Motor neuron (in vitro differentiated cells): ENCODE data around the gene LTBP2. TPM values are rescaled to one million over a fixed set of nuclear protein-coding genes. Genes with fewer than 3 reads are reported as not detected.
A peak's percentile ranks its signal among the peaks of the same experiment; 100 is the strongest.

Source experiments
- ATAC-seq, 8 experiments: fragments of 200-7000 bp; cut with Tn5 transposase; replicated peaks in 6 of 8; 2 replicates each; pipeline ENCODE4 v1.8.0; 2021; ENCODE audit warnings: mild to moderate bottlenecking in 8 of 8, moderate library complexity in 8 of 8
- H3K27ac ChIP-seq, 2 donors: fragments of 250-450 bp; sonication (Bioruptor Pico); 2 replicates each; pipeline ENCODE4 v1.9.0; 2021; ENCODE audit warnings: antibody characterized with exemption in 2 of 2, mild to moderate bottlenecking in 2 of 2, moderate library complexity in 1 of 2
- H3K4me1 ChIP-seq, 2 donors: fragments of 250-450 bp; sonication (Bioruptor Pico); replicated peaks in 1 of 2; 2 replicates each; pipeline ENCODE4 v1.6.1; 2021; ENCODE audit warnings: antibody characterized with exemption in 2 of 2, mild to moderate bottlenecking in 2 of 2, moderate library complexity in 1 of 2
- H3K4me3 ChIP-seq, 5 donors: fragments of 250-450 bp; sonication (Bioruptor Pico); 2 replicates each; pipeline ENCODE4 v1.9.0; 2021; ENCODE audit warnings: antibody characterized with exemption in 5 of 5, mild to moderate bottlenecking in 5 of 5, moderate library complexity in 4 of 5
- WGBS, 10 experiments: fragments of 450-650 bp; shearing (Covaris generic); methylation state at CpG; one replicate each; pipeline ENCODE4 v1.0.0; 2022; 5-methylcytosine and 5-hydroxymethylcytosine counted together
- in situ Hi-C, 9 experiments: fragments of 400-800 bp; cut with MboI; loops; one replicate each; pipeline ENCODE4 v1.15.0; 2021; ENCODE audit warnings: low sequenced_read_pairs in 9 of 9, low pct_unique_long_range_greater_than_20kb in 2 of 9; ENCODE audit not compliant: unreplicated experiment in 9 of 9
- total RNA-seq, 8 experiments: library from RNA; unstranded; fragments of 300-600 nt; gene quantifications; 2 replicates each; pipeline versions ENCODE4 v1.2.3 to v1.2.4, GENCODE V29; 2022

The LTBP2 gene
- total RNA-seq, 8 experiments from 2014 or later: 0.46 to 27.0 (median 1.2) TPM

DNA sequence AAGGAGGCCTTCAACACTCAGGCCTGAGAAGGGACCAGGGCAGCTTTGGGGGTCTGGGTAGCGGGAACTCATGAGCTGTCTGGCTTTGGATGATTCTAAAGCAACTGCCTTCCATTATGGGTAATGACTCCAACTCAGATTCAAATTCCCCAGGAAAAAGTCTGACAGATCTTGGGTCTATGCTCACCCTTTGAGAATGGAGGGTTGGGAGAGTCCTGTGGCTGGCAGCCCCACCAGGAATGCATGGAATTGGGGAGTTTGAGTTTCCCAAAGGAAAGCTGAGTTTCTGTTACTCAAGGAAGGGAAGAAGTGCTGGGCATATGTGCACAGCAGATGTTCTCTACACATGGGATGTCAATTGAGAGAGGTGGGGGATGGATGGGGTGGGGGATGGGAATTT lies 22.4 kb upstream of the LTBP2 start:
- H3K4me3 ChIP-seq: no peak overlapping the region
- in situ Hi-C loops: no loop called here
- WGBS, 10 experiments: 86 to 100% (median 100%) methylated on average over 1 of the region's 1 CpG; no CpG with 5 or more reads in 6 of the 10 experiments
- no peak overlapping the region for H3K27ac ChIP-seq
- ATAC-seq: peak in 1 of 8 experiments; percentile 23
- H3K4me1 ChIP-seq: peaks cover 10 to 20% of the 10 kb centered on the region in 2 donors

GRCh38 chr14:74630881-74631690 lies 19.0 kb upstream of the LTBP2 start:
- no peak overlapping the region for H3K27ac ChIP-seq
- no peak overlapping the region for H3K4me3 ChIP-seq
- peaks cover 0 to 6% of the 10 kb centered on the region in 2 donors for H3K4me1 ChIP-seq
- ATAC-seq: peak in 1 of 8 experiments; percentile 53
- in situ Hi-C loops: no loop called here
- whole genome bisulfite sequencing, 10 experiments: 90 to 100% (median 92%) methylated on average over 1 to 5 of the region's 15 CpGs; no CpG with 5 or more reads in 5 of the 10 experiments

DNA sequence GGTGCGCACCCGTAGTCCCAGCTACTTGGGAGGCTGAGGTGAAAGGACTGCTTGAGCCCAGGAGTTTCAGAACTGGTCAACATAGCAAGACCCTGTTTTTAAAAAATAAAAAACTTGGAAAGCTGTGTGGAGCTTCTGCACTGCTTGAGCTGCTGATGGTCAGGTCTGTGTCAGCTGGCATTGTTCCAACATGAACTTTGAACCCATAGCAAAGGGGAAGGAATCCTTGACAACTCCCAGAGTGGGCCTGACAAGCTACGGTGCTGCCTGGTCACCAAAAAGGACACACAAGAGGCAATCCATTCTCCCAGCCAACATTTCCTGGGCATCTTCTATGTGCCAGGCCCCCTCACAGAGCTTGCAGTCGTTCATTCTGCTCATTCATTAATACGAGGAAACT lies 16.4 kb upstream of the LTBP2 start:
- WGBS, 10 experiments: 21 to 75% (median 62%) methylated on average over 1 to 3 of the region's 5 CpGs; no CpG with 5 or more reads in 3 of the 10 experiments
- Histone ChIP-seq H3K27ac (no peak overlapping the region), H3K4me1 (no peaks in the 10 kb centered on the region), H3K4me3 (no peak overlapping the region)
- no peak for ATAC-seq
- in situ Hi-C loops: no loop called here

GRCh38 chr14:74627076-74627475 lies 15.0 kb upstream of the LTBP2 start:
- no peak for ATAC-seq
- 46 to 91% (median 78%) methylated on average over 3 to 7 of the region's 8 CpGs for WGBS, 10 experiments
- Histone ChIP-seq H3K4me1 (no peaks in the 10 kb centered on the region), H3K27ac (no peak overlapping the region), H3K4me3 (no peak overlapping the region)
- in situ Hi-C loops: no loop called here

- 17 to 100% (median 82%) methylated on average over 1 to 5 of the region's 5 CpGs; no CpG with 5 or more reads in 3 of the 10 experiments for WGBS, 10 experiments
- in situ Hi-C loops: loop anchor here in 1 of 9 experiments (25.0 kb wide), 1 partner anchor 110 kb away; no protein-coding TSS in a partner anchor
- ATAC-seq: no peak
- H3K27ac ChIP-seq: no peak overlapping the region
- H3K4me1 ChIP-seq: no peaks in the 10 kb centered on the region
- H3K4me3 ChIP-seq: no peak overlapping the region
Measured at GRCh38 chr14:74622257-74622656, 10.2 kb upstream of the LTBP2 start.

DNA sequence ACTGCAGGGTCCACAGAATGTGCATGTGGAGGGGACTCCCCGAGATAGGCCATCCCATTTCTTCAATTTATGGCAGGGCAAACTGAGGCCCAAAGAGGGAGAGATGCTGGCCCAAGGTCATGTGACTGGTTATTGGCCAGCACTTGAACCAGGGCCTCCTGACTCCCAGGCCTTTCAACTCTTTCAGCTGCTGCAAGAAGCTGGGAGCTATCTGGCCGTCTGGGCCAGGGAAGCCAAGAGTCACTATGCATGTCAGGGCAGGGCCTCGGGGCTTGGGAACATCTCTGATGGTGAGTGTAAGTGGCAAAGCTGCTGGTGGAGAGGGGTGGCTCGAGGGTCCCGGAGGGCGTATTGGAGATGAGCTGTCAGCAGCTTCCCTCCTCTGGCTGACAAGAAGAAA lies 9.5 kb upstream of the LTBP2 start:
- in situ Hi-C loops: loop anchor here in 1 of 9 experiments (25.0 kb wide), 1 partner anchor 109 kb away; no protein-coding TSS in a partner anchor
- Histone ChIP-seq H3K27ac (no peak overlapping the region), H3K4me1 (no peaks in the 10 kb centered on the region), H3K4me3 (no peak overlapping the region)
- no peak for ATAC-seq
- WGBS, 10 experiments: 50 to 83% (median 70%) methylated on average over 1 to 6 of the region's 6 CpGs; no CpG with 5 or more reads in 4 of the 10 experiments

DNA sequence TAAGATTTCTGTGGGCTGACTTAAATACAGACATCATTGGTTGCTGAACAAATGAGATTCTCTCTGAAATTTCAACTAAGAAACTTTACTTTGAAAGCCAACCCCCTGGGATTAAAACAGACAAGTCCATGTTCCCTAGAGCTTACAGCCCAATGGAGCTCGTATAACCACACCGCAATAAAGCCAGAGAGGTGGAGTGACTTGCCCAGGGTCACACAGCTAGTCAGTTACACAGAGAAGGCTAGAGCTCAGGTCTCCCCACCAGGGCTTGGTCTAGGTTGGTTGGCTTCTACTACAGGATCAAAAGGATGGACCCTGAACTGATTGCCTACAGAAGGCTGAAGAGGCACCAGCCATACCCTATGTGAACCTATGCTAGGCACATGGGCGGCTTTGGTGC lies 8.9 kb upstream of the LTBP2 start:
- ATAC-seq: no peak
- in situ Hi-C loops: loop anchor here in 1 of 9 experiments (25.0 kb wide), 1 partner anchor 109 kb away; no protein-coding TSS in a partner anchor
- Histone ChIP-seq H3K4me3 (no peak overlapping the region), H3K27ac (no peak overlapping the region), H3K4me1 (no peaks in the 10 kb centered on the region)
- WGBS, 10 experiments: 90 to 100% (median 95%) methylated on average over 1 to 3 of the region's 3 CpGs; no CpG with 5 or more reads in 6 of the 10 experiments

GRCh38 chr14:74620497-74620921 lies 8.5 kb upstream of the LTBP2 start:
- Histone ChIP-seq H3K4me1 (no peaks in the 10 kb centered on the region), H3K4me3 (no peak overlapping the region), H3K27ac (no peak overlapping the region)
- ATAC-seq: peak in 1 of 8 experiments; percentile 8
- in situ Hi-C loops: loop anchor here in 1 of 9 experiments (25.0 kb wide), 1 partner anchor 108 kb away; no protein-coding TSS in a partner anchor
- WGBS, 10 experiments: 0 to 80% (median 41%) methylated on average over 1 to 2 of the region's 2 CpGs; no CpG with 5 or more reads in 6 of the 10 experiments

DNA sequence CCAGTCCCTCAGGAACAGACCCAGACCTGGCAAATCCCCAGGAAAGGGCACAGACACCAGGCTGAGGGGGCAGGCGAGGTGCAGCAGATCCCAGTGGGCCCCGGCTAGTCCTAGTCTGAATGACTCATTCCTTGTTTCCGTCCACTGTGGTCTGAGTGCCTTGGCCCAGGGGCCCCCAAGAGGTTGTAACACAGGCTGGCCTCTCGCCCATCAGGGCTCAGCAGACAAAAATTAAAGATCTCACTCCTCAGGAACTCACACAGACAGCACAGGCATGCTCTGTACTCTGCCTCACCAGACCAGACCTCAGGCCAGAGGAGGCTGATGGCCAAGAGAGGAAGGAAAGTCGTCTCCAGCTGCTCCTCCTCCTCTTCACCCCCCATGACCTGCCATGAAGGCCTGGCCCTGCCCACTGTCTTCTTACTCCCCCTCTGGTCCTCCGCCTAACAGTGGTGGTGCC lies 7.7 kb upstream of the LTBP2 start:
- ATAC-seq: peak in 5 of 8 experiments; percentile 8 to 64 (median 32)
- 18 to 100% (median 77%) methylated on average over 1 to 5 of the region's 6 CpGs; no CpG with 5 or more reads in 3 of the 10 experiments for WGBS, 10 experiments
- Histone ChIP-seq H3K4me3 (no peak overlapping the region), H3K27ac (no peak overlapping the region), H3K4me1 (no peaks in the 10 kb centered on the region)
- in situ Hi-C loops: loop anchor here in 1 of 9 experiments (25.0 kb wide), 1 partner anchor 107 kb away; no protein-coding TSS in a partner anchor

GRCh38 chr14:74618078-74618952 lies 6.3 kb upstream of the LTBP2 start:
- ATAC-seq: no peak
- H3K4me1 ChIP-seq: no peaks in the 10 kb centered on the region
- H3K27ac ChIP-seq: no peak overlapping the region
- 0 to 83% (median 60%) methylated on average over 1 to 7 of the region's 10 CpGs; no CpG with 5 or more reads in 1 of the 10 experiments for WGBS, 10 experiments
- in situ Hi-C loops: loop anchor here in 1 of 9 experiments (25.0 kb wide), 1 partner anchor 106 kb away; no protein-coding TSS in a partner anchor
- no peak overlapping the region for H3K4me3 ChIP-seq

- ATAC-seq: no peak
- Histone ChIP-seq H3K4me3 (no peak overlapping the region), H3K27ac (no peak overlapping the region), H3K4me1 (no peaks in the 10 kb centered on the region)
- WGBS, 10 experiments: 40 to 100% (median 79%) methylated on average over 1 to 6 of the region's 13 CpGs; no CpG with 5 or more reads in 5 of the 10 experiments
- in situ Hi-C loops: loop anchor here in 1 of 9 experiments (25.0 kb wide), 1 partner anchor 105 kb away; no protein-coding TSS in a partner anchor
Measured at GRCh38 chr14:74616996-74617700, 5.1 kb upstream of the LTBP2 start.

DNA sequence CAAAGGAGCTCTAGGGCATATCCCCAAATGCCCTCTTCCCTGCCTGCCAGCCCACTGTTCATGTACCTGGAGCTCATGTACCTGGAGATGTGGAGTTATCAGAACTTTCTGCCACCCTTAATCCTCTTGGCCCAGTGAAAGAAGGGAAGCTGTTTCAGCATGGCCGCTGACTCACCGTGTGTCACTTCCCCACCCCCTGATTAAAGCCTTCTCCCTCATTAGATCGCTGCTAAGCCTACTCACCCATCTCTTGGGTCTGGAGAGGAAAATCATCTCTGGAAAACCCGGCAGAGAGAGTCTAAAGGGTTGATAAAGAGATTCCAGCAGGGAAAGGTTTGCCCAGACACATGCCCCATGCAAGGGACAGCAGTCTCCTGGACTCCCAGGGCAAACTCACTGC lies 4.5 kb upstream of the LTBP2 start:
- ATAC-seq: peak in 2 of 8 experiments; percentile 6
- no peak overlapping the region for H3K4me3 ChIP-seq
- H3K4me1 ChIP-seq: no peaks in the 10 kb centered on the region
- WGBS, 10 experiments: 0 to 90% (median 5%) methylated on average over 1 to 4 of the region's 4 CpGs; no CpG with 5 or more reads in 4 of the 10 experiments
- H3K27ac ChIP-seq: no peak overlapping the region
- in situ Hi-C loops: loop anchor here in 1 of 9 experiments (25.0 kb wide), 1 partner anchor 104 kb away; no protein-coding TSS in a partner anchor
